HG03108 (cell line): Measurements from ENCODE around the gene HSPA1B.

Experiments used
- ATAC-seq: cut with Tn5 transposase; IDR thresholded peaks from one replicate; pipeline ENCODE4 v1.9.1; 2021; ENCODE audit warnings: moderate library complexity; ENCODE audit not compliant: unreplicated experiment

HSPA1B gene

GRCh38 chr6:31878222-31878621 lies 50.7 kb downstream of the HSPA1B start:
- ATAC-seq = no peak

DNA sequence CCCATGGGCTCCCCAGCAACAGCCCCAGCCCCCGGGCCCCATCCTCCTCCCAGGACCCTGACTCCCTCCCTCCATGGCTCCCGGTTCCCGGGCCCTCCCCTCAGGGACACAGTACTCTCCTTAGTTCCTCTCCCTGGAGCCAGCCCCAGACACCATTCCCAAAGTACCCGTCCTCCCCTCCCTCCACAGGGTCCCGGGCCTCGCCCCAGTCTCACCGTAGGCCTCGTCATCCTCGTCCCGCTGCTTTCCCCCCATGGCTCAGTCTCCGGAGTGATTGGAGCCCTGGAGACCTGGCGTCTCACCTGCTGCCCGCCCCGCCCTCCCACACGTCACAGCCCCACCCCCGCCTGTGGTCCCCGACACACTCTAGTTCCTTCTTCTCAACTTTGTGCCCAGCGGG lies 51.2 kb downstream of the HSPA1B start, which contains the start of gene SLC44A4:
Gene SLC44A4 (minus strand): TSS at position 272 of the 400 bp plus-strand sequence. CDS start 17 bp downstream, at position 255.
- no peak for ATAC-seq

- no peak for ATAC-seq
Observed at GRCh38 chr6:31879143-31879542, 51.6 kb downstream of the HSPA1B start.
